HEK293 (cell line): Measurements from ENCODE around the gene PLIN4.

Experiments
- BCL11A ChIP-seq: fragments of 450-650 bp; formaldehyde crosslinking; IDR thresholded peaks from 2 replicates; pipeline ENCODE4 v1.5.1; 2016; ENCODE audit warnings: low read depth, missing biosample characterization, missing genetic modification characterization
- GLI2 ChIP-seq: fragments of 450-650 bp; formaldehyde crosslinking; IDR thresholded peaks from 2 replicates; pipeline ENCODE4; 2017; ENCODE audit warnings: missing biosample characterization, missing genetic modification characterization, low read depth, borderline replicate concordance
- IKZF3 ChIP-seq: fragments of 450-650 bp; IDR thresholded peaks from 2 replicates; pipeline ENCODE4 v1.5.0; 2018; ENCODE audit warnings: missing biosample characterization, mild to moderate bottlenecking, missing genetic modification characterization, moderate library complexity
- KLF1 ChIP-seq: fragments of 450-650 bp; formaldehyde crosslinking; IDR thresholded peaks from 2 replicates; pipeline ENCODE4 v1.5.1; 2016; ENCODE audit warnings: missing biosample characterization, missing genetic modification characterization
- KLF10 ChIP-seq: fragments of 450-650 bp; IDR thresholded peaks from 2 replicates; pipeline ENCODE4 v1.5.1; 2018; ENCODE audit warnings: missing biosample characterization, mild to moderate bottlenecking, missing genetic modification characterization
- SCRT1 ChIP-seq: fragments of 450-650 bp; formaldehyde crosslinking; IDR thresholded peaks from 2 replicates; pipeline ENCODE4 v1.5.1; 2016; ENCODE audit warnings: missing biosample characterization, missing genetic modification characterization, borderline replicate concordance
- SCRT2 ChIP-seq: fragments of 450-650 bp; formaldehyde crosslinking; IDR thresholded peaks from 2 replicates; pipeline ENCODE4 v1.5.1; 2016; ENCODE audit warnings: missing biosample characterization, missing genetic modification characterization
- TRIM28 ChIP-seq: IDR thresholded peaks from 2 replicates; pipeline ENCODE4 v1.6.1; 2011; ENCODE audit warnings: low read length, control low read depth, borderline replicate concordance
- YY1 ChIP-seq: fragments of 450-650 bp; formaldehyde crosslinking; IDR thresholded peaks from 2 replicates; pipeline ENCODE4 v1.5.1; 2018; ENCODE audit warnings: missing biosample characterization, missing genetic modification characterization
- ZBTB48 ChIP-seq: fragments of 450-650 bp; formaldehyde crosslinking; IDR thresholded peaks from 2 replicates; pipeline ENCODE4 v1.5.1; 2016; ENCODE audit warnings: missing biosample characterization, missing genetic modification characterization
- ZFP3 ChIP-seq: fragments of 450-650 bp; formaldehyde crosslinking; IDR thresholded peaks from 2 replicates; pipeline ENCODE4 v1.5.1; 2016; ENCODE audit warnings: low read depth, missing biosample characterization, missing genetic modification characterization
- ZFP69B ChIP-seq: fragments of 450-650 bp; formaldehyde crosslinking; IDR thresholded peaks from 2 replicates; pipeline ENCODE4 v1.5.1; 2016; ENCODE audit warnings: missing biosample characterization, missing genetic modification characterization
- ZNF239 ChIP-seq: fragments of 450-650 bp; formaldehyde crosslinking; IDR thresholded peaks from 2 replicates; pipeline ENCODE4 v1.5.1; 2016; ENCODE audit warnings: missing biosample characterization, missing genetic modification characterization
- ZNF266 ChIP-seq: fragments of 450-650 bp; formaldehyde crosslinking; IDR thresholded peaks from 2 replicates; pipeline ENCODE4 v1.5.1; 2016; ENCODE audit warnings: missing biosample characterization, missing genetic modification characterization, low read depth
- ZNF341 ChIP-seq: fragments of 450-650 bp; formaldehyde crosslinking; IDR thresholded peaks from 2 replicates; pipeline ENCODE4; 2016; ENCODE audit warnings: low read depth, missing biosample characterization, missing genetic modification characterization
- ZNF350 ChIP-seq: fragments of 450-650 bp; formaldehyde crosslinking; IDR thresholded peaks from 2 replicates; pipeline ENCODE4 v1.5.0; 2017; ENCODE audit warnings: missing biosample characterization, mild to moderate bottlenecking, missing genetic modification characterization
- ZNF37A ChIP-seq: fragments of 450-650 bp; IDR thresholded peaks from 2 replicates; pipeline ENCODE4 v1.5.1; 2018; ENCODE audit warnings: missing biosample characterization, missing genetic modification characterization
- ZNF426 ChIP-seq: fragments of 450-650 bp; formaldehyde crosslinking; IDR thresholded peaks from 2 replicates; pipeline ENCODE4 v1.5.1; 2017; ENCODE audit warnings: missing biosample characterization, missing genetic modification characterization, mild to moderate bottlenecking, inconsistent platforms, moderate library complexity
- ZNF510 ChIP-seq: fragments of 450-650 bp; formaldehyde crosslinking; IDR thresholded peaks from 2 replicates; pipeline ENCODE4 v1.5.1; 2018; ENCODE audit warnings: mild to moderate bottlenecking, missing genetic modification characterization, missing biosample characterization; ENCODE audit not compliant: insufficient replicate concordance
- ZNF521 ChIP-seq: fragments of 450-650 bp; formaldehyde crosslinking; IDR thresholded peaks from 2 replicates; pipeline ENCODE4 v1.5.1; 2017; ENCODE audit warnings: missing biosample characterization, mild to moderate bottlenecking, missing genetic modification characterization
- ZNF777 ChIP-seq: fragments of 450-650 bp; formaldehyde crosslinking; IDR thresholded peaks from 2 replicates; pipeline ENCODE4 v1.5.1; 2017; ENCODE audit warnings: missing biosample characterization, missing genetic modification characterization, borderline replicate concordance
- ZNF843 ChIP-seq: fragments of 450-650 bp; formaldehyde crosslinking; IDR thresholded peaks from 2 replicates; pipeline ENCODE4 v1.5.1; 2016; ENCODE audit warnings: missing biosample characterization, missing genetic modification characterization
- TF ChIP-seq, protein P1 (sequence below): fragments of 450-650 bp; formaldehyde crosslinking; IDR thresholded peaks from 2 replicates; pipeline ENCODE4; 2016; ENCODE audit warnings: missing biosample characterization, missing genetic modification characterization
- TF ChIP-seq, protein P2 (sequence below): fragments of 450-650 bp; formaldehyde crosslinking; conservative IDR thresholded peaks from 2 replicates; pipeline ENCODE4 v1.5.1; 2016; ENCODE audit warnings: low read depth, missing biosample characterization, missing genetic modification characterization
- TF ChIP-seq, protein P3 (sequence below): fragments of 450-650 bp; formaldehyde crosslinking; IDR thresholded peaks from 2 replicates; pipeline ENCODE4 v1.5.1; 2016; ENCODE audit warnings: missing biosample characterization, missing genetic modification characterization
- TF ChIP-seq, protein P4 (sequence below): fragments of 450-650 bp; formaldehyde crosslinking; IDR thresholded peaks from 2 replicates; pipeline ENCODE4 v1.5.1; 2016; ENCODE audit warnings: missing biosample characterization, missing genetic modification characterization
- TF ChIP-seq, protein P5 (sequence below): fragments of 450-650 bp; formaldehyde crosslinking; IDR thresholded peaks from 2 replicates; pipeline ENCODE4 v1.5.1; 2016; ENCODE audit warnings: missing biosample characterization, missing genetic modification characterization
- TF ChIP-seq, protein P6 (sequence below): fragments of 450-650 bp; formaldehyde crosslinking; IDR thresholded peaks from 2 replicates; pipeline ENCODE4 v1.5.1; 2017; ENCODE audit warnings: missing biosample characterization, missing genetic modification characterization

The PLIN4 gene

DNA sequence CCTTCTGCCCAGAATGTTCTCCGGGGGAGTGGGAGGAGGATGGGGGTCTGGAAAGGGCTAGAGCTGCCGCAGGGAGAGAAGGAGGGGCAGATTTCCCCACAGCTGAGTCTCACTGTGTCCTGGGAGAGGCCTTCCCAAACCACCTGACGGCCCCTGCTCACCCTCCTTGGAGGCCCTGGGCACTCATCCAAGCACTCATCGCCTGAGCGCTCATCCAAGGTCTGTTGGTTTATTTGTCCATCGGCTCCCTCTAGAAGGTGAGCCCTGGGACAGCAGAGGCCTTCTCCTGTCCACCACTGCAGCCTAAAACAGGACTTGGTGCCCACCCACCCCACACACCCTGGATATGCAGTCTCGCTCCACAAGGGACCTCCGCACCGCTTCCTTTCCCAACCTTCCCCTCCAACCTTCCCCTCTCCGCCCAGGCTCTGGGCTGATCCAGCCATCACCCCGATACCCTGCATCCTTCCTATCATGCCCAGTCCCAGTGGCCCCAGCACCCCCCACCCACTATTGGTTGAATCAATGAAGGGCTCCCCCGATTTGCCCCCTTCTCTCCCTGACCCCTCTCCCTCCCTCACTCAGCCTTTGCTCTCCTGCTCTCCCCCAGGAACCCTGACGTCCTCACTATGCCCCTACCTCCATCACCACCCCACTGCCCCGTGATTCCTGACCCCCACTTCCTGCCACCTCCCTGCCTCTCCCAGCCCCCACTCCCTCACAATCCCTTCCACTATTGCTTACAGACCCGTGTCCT lies 62.4 kb downstream of the PLIN4 start (continued):
- TF ChIP-seq SCRT1 (tag by site-specific recombination), result no peak
- peak; percentile 42; the same call in 1 of the 2 replicates for TF ChIP-seq ZNF239 (tag by site-specific recombination)
- TF ChIP-seq, protein P1, sequence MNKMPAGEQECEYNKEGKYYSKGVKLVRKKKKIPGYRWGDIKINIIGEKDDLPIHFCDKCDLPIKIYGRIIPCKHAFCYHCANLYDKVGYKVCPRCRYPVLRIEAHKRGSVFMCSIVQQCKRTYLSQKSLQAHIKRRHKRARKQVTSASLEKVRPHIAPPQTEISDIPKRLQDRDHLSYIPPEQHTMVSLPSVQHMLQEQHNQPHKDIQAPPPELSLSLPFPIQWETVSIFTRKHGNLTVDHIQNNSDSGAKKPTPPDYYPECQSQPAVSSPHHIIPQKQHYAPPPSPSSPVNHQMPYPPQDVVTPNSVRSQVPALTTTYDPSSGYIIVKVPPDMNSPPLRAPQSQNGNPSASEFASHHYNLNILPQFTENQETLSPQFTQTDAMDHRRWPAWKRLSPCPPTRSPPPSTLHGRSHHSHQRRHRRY (tag by site-specific recombination), result 0 out of 2 replicates have a peak, but pooled peaks have one; percentile 34
- no peak for TF ChIP-seq ZNF843 (tag by site-specific recombination)
- TF ChIP-seq ZFP69B (tag by site-specific recombination), result no peak
- TF ChIP-seq, protein P2, sequence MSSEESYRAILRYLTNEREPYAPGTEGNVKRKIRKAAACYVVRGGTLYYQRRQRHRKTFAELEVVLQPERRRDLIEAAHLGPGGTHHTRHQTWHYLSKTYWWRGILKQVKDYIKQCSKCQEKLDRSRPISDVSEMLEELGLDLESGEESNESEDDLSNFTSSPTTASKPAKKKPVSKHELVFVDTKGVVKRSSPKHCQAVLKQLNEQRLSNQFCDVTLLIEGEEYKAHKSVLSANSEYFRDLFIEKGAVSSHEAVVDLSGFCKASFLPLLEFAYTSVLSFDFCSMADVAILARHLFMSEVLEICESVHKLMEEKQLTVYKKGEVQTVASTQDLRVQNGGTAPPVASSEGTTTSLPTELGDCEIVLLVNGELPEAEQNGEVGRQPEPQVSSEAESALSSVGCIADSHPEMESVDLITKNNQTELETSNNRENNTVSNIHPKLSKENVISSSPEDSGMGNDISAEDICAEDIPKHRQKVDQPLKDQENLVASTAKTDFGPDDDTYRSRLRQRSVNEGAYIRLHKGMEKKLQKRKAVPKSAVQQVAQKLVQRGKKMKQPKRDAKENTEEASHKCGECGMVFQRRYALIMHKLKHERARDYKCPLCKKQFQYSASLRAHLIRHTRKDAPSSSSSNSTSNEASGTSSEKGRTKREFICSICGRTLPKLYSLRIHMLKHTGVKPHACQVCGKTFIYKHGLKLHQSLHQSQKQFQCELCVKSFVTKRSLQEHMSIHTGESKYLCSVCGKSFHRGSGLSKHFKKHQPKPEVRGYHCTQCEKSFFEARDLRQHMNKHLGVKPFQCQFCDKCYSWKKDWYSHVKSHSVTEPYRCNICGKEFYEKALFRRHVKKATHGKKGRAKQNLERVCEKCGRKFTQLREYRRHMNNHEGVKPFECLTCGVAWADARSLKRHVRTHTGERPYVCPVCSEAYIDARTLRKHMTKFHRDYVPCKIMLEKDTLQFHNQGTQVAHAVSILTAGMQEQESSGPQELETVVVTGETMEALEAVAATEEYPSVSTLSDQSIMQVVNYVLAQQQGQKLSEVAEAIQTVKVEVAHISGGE (tag by site-specific recombination), result 0 out of 2 replicates have a peak, but pooled peaks have one; percentile 1
- no peak for TF ChIP-seq ZNF426 (tag by site-specific recombination)
- peak; percentile 69 for TF ChIP-seq SCRT2 (tag by site-specific recombination)
- TF ChIP-seq KLF10 (tag by site-specific recombination), result no peak
- TF ChIP-seq, protein P3, sequence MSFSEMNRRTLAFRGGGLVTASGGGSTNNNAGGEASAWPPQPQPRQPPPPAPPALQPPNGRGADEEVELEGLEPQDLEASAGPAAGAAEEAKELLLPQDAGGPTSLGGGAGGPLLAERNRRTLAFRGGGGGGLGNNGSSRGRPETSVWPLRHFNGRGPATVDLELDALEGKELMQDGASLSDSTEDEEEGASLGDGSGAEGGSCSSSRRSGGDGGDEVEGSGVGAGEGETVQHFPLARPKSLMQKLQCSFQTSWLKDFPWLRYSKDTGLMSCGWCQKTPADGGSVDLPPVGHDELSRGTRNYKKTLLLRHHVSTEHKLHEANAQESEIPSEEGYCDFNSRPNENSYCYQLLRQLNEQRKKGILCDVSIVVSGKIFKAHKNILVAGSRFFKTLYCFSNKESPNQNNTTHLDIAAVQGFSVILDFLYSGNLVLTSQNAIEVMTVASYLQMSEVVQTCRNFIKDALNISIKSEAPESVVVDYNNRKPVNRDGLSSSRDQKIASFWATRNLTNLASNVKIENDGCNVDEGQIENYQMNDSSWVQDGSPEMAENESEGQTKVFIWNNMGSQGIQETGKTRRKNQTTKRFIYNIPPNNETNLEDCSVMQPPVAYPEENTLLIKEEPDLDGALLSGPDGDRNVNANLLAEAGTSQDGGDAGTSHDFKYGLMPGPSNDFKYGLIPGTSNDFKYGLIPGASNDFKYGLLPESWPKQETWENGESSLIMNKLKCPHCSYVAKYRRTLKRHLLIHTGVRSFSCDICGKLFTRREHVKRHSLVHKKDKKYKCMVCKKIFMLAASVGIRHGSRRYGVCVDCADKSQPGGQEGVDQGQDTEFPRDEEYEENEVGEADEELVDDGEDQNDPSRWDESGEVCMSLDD (tag by site-specific recombination), result 0 out of 2 replicates have a peak, but pooled peaks have one; percentile 26
- no peak for TF ChIP-seq IKZF3
- TF ChIP-seq, protein P4, sequence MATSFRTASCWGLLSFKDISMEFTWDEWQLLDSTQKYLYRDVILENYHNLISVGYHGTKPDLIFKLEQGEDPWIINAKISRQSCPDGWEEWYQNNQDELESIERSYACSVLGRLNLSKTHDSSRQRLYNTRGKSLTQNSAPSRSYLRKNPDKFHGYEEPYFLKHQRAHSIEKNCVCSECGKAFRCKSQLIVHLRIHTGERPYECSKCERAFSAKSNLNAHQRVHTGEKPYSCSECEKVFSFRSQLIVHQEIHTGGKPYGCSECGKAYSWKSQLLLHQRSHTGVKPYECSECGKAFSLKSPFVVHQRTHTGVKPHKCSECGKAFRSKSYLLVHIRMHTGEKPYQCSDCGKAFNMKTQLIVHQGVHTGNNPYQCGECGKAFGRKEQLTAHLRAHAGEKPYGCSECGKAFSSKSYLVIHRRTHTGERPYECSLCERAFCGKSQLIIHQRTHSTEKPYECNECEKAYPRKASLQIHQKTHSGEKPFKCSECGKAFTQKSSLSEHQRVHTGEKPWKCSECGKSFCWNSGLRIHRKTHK (tag by site-specific recombination), result no peak
- no peak for TF ChIP-seq ZFP3
- no peak for TF ChIP-seq ZNF521
- no peak for TF ChIP-seq ZNF350
- TF ChIP-seq ZNF777 (tag by site-specific recombination), result no peak; the same call in 1 of the 2 replicates
- no peak for TF ChIP-seq ZNF266 (tag by site-specific recombination)
- TF ChIP-seq ZBTB48, result peak; percentile 92
- TF ChIP-seq ZNF37A (tag by site-specific recombination), result no peak
- no peak for TF ChIP-seq TRIM28
- TF ChIP-seq GLI2, result no peak
- no peak for TF ChIP-seq ZNF341 (tag by site-specific recombination)
- TF ChIP-seq YY1 (tag by site-specific recombination), result no peak
- TF ChIP-seq, protein P5, sequence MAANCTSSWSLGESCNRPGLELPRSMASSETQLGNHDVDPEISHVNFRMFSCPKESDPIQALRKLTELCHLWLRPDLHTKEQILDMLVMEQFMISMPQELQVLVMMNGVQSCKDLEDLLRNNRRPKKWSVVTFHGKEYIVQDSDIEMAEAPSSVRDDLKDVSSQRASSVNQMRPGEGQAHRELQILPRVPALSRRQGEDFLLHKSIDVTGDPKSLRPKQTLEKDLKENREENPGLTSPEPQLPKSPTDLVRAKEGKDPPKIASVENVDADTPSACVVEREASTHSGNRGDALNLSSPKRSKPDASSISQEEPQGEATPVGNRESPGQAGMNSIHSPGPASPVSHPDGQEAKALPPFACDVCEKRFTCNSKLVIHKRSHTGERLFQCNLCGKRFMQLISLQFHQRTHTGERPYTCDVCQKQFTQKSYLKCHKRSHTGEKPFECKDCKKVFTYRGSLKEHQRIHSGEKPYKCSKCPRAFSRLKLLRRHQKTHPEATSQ (tag by site-specific recombination), result no peak
- TF ChIP-seq BCL11A (tag by site-specific recombination), result 0 out of 2 replicates have a peak, but pooled peaks have one; percentile 34
- TF ChIP-seq KLF1 (tag by site-specific recombination), result no peak; the same call in 1 of the 2 replicates
- no peak for TF ChIP-seq ZNF510
- TF ChIP-seq, protein P6, sequence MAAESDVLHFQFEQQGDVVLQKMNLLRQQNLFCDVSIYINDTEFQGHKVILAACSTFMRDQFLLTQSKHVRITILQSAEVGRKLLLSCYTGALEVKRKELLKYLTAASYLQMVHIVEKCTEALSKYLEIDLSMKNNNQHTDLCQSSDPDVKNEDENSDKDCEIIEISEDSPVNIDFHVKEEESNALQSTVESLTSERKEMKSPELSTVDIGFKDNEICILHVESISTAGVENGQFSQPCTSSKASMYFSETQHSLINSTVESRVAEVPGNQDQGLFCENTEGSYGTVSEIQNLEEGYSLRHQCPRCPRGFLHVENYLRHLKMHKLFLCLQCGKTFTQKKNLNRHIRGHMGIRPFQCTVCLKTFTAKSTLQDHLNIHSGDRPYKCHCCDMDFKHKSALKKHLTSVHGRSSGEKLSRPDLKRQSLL (tag by site-specific recombination), result no peak
